ENCODE results near the gene ZAR1L.

Gene ZAR1L

DNA sequence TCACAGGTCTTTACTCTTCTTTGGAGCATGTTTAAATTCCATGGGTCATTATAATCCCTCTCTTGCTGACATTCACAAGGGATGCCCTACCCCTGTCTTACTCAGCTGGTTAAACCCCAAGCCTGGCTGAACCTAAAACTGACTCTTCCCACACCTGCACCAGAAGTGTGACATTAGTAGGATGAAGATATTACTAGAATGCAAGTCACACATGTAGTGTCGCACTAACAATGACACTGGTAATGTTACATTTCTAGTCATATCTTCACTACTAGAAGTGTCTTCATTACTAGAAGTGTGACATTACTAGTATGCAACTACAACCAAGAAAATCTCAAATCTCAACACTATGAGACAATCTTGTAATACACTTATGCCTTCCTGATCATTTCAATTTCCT, 14.2 kb downstream of the ZAR1L start:
- DNase-seq (ENCODE audit: low read depth): no peak

DNA sequence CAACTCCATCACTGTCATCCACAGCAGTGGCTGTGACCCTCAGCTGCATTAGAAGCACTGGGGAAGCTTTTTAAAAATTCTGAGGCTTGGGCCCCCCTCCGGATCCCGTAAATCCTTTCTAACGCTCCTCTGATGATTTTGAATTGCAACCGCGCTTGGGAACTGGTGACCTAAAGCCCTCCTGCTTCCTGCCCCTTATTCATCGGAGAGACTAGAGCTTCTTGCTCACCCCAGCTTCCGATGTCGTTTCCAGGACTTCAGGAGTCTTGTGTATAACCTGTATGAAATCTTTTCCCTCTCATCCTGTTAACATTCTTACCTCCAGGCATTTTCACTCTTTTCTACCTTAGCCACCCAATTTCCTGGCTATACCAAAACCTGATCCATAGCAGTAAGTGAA, 14.8 kb downstream of the ZAR1L start:
- DNase-seq (ENCODE audit: low read depth): no peak

DNA sequence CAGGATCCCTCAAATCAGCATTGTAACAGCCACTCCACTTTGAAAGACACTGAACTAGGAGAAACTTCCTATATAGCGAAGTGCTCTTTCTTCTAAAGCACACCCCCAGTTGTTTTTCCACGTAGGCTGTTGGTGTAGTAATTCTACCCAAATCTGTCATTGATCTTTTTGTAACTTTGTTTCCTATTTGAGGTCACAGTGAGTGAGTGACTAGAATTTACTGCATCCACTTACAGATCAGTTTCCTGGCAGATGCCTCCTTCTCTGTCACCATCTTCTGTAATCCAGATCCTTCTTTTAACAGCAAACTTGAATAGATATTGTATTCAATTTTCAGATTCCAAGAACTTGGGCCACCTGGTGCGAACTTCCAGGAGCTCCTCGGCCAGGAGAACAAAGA, 15.3 kb downstream of the ZAR1L start:
- no peak for DNase-seq (ENCODE audit: low read depth)

DNA sequence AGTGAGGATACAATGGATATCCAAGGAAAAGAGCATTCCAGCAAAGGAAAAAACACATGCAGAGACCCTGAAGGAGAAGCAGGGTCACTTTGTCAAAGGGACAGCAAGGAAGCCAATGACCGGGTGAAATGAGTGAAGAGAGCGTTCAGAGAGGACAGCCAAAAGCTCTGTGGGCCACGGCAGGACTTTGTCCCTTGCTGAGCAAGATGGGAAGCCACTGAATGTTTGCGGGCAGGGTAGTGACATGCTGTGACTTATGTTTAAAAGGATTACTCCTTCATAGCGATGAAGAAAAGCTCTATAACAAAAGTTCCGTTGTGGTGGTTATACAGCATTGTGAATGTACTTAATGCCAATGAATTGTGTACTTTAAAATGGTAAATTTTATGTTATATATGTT, 16.5 kb downstream of the ZAR1L start:
- no peak for DNase-seq (ENCODE audit: low read depth)

DNA sequence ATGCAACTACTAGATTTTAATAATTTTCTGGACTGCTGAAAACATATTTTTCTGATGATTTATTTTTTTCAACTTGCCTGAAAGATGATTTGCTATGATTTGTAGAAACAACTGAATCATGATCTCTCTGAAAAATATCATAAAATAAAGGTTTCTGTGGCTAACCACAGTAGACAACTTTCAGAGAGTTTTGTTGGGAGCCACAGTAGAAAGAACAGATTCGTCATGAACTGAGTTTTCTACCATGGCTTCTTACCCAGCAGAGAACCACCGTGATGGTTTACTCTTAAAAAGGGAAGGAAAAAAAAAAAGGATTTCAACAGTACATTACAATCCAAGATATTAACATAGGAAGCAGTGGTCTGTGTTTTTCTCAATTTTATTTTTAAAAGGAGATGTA, 18.0 kb downstream of the ZAR1L start:
- DNase-seq (ENCODE audit: low read depth): no peak

DNA sequence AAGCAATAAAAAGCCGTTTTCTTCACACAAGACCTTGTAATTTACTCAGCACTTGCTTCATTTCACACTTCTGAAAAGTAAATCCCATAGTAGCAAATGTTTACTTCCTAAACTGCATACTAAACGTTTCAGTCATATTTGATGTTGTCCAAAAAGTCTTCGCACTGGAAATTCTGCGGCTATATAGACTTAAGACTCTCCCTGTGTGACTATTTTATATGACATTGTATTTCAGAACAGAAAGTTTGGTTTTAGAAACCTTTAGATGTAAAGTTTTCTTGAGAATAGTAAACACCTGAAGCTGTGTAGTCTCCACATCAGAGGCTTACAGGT, 29.6 kb downstream of the ZAR1L start:
- DNase-seq (ENCODE audit: low read depth): no peak

DNA sequence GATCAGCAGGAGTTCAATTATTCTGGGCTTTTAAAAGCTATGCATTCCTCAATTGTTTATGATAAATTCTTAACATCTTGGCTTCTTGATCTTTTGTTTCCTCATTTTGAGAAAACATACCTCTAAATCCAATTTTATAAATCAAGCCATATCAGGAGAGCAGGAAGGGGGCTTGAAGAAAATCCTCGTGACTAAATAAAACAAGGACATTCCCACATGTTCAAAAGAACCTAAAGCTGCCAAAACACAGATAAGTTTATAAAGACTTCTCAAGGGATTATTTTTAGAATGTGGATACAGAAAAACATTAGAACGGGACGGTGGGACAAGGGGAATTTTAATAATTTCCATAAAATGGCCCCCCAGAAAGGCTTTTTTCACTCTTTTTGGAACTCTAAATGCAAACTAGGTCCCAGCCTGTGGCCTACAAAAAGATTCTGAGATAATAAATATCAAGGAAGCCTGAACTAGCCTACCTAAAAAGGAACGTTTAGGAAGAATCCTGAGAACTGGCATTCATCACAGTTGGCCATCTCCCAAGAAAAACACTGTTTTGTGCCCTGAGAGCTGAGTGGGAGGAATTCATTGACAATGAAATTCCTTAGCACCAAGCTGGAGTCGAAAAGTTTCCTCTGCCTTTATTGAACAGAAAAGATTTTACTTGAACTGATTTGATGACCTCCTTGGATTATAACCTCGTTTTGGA, 30.1 kb downstream of the ZAR1L start:
- no peak for DNase-seq (ENCODE audit: low read depth)

DNA sequence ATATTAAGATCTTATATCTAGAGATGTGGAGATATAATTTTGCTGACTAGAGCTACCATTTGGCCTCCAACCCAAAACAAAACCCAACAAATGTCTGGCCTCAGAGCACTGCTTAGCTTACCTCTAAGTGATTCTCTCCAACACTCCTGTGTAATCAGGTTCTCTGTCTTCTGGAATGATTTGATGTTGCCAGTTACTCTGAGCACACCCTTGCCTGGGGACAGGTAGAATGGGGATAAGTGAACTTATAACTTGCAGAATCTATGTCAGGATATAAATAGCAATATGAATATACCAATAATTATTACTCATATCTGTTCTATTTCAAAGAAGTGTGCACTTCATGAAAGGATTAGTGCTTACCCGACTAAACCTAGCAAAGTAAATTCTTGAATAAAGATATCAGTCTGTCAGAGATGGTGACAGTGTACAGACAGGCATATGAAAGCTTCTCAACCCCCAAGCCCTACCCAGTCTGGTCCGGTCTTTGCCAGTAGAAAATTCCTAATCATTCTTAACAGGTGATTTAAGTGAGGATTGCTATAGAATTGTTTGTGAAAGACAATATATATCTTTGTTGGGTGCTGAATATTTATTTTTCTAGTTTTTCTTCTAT, 33.0 kb downstream of the ZAR1L start:
- no peak for DNase-seq (ENCODE audit: low read depth)

DNA sequence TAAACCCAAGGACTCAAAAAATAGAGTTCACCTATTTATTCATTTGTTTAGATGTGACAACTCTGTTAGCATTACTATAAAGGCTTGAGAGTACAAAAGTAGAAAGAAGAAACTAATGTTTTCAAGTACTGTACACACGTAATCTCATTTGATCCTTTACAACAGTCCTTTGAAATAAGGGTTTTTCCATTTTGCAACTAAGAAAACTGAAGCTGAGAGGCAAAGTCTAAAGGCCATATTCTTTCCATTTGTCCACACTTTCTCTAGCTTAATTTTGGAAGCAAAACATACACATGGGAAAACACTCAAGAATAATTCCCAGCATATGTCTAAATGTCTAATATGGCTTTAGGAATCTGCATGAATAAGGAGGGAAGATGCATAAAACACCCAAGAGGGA, 34.1 kb downstream of the ZAR1L start:
- DNase-seq (ENCODE audit: low read depth): no peak

DNA sequence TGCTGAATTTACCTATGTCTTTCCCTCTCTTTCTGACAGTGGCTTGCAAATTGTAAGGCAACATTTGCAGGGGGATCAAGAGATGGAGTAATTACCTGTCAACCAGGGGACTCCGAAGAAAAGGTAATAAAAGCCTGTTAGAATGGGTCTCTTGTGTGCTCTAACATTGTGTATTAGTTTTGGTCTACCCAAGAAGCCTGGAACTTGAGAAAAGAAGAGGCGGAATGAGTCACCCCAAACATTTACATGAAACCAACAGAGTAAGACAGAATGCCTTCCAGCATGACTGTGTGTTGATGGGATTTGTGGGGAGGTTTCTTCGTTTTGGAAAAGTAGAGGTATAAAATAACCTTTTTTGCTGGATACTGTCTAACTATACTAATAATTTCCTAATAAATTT, 36.7 kb downstream of the ZAR1L start:
- DNase-seq (ENCODE audit: low read depth): no peak

DNA sequence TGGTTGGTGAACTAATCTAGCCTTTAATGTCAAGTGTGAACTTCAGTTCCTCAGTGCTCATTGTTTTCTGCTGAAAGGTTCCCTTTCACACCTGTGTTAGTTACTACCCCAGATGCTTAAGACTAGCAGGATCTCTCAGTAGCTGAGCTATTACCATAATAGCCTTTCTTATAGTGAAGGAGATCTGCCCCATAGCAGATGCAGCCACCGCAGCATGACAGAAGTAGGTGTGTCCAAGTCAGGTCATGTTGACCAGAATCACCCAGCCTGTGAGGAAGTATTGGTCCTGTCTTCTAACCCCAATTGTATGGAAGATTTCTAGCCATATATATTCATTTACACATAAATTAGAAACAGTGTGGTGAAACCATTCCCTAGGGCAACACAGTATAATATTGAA, 37.3 kb downstream of the ZAR1L start:
- no peak for DNase-seq (ENCODE audit: low read depth)

DNA sequence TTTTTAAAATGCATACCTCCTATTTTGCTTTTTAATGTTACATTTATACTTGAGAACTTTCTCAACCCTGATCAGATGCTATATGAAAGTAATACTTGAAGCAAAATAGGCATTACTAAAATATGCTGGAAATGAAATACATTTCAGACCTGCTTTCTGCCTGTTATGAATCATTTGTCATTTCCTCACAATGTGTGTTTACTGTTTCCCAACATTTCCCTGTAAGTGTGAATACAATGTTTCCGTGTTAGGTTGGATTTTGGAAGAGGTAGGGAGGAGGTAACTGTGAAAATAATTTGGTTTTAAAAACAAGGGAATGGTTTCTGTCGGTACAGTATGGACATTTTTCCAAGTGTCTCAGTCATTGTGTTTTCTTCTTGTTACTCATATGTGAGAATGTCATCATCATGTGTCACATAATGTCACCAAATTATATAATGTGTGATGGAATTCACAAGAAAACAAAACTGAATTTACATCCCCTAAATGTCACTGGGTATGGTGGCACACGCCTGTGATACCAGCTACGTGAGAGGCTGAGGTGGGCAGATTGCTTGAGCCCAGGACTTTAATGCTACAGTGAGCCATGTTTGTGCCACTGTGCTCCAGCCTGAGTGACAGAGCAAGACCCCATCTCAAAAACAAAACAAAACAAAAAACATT, 43.0 kb downstream of the ZAR1L start:
- DNase-seq (ENCODE audit: low read depth): no peak

DNA sequence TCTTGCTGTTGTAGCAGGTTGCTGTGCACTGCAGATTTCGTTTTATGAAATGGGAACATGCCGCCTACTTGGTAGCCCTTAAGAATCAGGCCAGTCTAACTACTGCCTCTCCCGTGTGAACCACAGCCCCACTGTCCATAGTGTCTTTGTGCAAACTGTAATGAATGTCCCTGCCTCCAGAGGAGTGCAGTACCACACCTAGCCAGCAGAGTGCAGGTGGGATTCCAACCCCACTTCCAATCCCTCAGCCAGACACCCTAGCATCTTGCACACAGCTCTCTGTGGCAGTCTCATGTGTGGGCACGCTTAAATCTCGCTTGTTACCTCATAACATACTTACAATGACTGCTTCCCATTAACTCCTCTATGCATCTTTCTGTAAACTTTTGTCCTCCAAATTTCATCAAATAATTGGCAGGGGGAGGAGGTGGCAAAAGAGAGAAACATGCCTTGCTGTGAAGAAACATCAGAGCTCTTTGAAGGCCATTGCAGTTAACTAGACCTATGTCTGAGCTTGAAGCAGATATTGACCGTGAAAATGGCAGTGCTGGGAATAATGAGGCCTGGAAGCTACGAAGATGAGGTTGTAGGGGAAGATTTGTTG, 47.2 kb downstream of the ZAR1L start:
- peak; percentile 24 for DNase-seq (ENCODE audit: low read depth)

DNA sequence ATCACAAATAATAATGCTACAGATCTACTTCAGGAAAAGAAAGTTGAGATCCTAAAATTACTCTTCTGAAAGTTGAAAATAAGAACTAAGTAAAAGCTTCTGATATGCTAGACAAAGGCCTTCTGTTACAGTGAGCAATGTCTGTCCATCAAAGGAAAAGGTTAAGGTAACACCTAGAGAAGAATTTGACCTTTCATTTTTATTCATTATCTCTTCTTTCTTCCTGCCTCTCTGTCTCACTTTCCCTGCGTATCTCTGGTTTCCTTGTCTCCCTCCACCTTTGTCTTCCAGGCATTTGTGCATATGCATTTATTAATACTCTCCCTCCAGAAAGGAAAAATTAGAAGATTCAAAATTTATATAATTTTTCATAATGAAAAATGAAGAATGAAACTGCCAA, 49.0 kb downstream of the ZAR1L start:
- no peak for DNase-seq (ENCODE audit: low read depth)

DNA sequence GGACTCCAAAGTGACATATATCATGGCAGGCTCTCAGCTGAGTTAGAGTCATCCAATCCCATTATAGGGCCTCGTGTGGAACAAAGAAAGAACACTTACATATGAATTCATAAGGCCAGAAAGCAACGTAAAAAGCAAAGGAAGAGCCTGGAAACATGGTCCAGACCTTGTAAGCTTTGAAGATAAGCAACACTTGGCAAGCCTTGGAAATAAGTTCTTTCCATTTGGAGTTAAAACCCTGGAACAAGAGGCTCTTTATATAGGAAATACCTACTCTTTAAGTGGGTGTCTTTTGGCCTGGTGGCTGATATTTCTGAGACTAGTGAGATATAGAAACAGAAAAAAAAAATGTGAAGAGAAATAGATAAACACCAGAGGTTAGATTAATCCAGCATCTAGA, 49.4 kb downstream of the ZAR1L start:
- DNase-seq (ENCODE audit: low read depth): no peak

DNA sequence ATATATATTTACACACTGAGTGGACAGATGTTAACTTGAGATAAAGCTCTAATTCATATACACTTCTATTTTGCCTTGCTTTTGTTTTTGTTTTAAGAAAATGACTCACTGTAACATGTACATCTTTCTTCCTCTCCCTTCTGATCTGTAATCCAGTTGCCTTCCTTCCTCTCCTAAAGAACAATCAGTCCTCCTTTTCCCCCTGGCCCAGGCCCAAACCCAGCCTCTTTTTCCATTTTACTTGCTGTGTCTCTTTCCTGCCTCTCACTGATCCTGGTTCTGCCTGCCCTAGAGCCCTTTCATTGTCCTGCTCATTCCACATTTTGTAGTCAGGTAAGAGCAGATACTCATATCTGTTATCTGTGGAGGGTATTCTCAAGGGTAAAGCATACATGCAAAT, 50.8 kb downstream of the ZAR1L start:
- no peak for DNase-seq (ENCODE audit: low read depth)

DNA sequence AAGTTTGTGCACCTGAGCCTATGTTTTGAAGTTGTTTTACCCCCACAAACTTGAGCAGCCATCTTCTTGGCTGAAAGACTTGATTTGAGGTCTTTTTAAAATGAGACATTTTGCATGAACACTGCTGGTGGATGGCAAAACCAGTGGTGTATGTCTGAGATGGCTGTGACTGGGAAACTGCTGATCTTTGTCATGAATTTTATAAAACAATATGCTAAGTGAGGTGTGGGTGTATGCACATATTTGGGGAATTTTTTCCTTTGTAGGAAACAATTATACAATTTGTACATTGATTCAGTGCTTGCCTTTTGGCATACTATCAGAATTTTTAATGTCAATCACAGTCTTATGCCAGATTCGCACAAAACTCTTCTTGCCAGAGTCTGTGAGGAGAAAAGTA, 52.5 kb downstream of the ZAR1L start:
- no peak for DNase-seq (ENCODE audit: low read depth)

DNA sequence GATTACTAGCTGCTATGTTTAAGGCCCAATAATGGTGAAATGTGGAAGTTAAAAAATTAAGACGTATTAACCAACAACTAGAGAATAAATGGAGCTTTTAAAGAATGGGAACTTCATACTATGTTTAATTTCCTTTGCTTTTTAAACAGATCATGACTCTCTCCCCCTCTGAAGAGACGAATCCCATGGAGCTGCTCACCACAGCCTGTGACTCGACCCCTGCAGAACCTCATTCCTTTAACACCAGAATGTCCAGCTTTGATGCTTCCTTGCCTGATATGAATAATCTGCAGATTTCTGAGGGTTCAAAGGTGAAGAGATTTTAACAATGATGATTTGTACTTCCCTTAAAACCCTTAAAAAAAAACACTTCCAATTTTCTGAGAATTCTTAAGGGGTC, 53.0 kb downstream of the ZAR1L start:
- no peak for DNase-seq (ENCODE audit: low read depth)

DNA sequence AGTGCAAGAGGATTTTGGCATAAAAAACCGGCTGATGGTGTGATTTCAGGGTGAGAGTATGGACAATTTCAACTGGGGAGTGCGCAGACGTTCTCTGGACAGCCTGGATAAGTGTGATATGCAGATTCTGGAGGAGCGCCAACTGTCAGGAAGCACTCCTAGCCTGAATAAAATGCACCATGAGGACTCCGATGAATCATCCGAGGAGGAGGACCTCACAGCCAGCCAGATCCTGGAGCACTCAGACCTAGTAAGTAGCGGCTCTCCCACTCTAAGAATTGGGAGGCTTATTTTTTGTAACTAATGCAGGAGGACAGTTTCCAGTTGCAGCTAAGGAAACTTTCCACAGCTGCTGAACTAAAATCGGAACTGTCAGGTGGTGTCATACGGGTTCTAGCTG, 53.6 kb downstream of the ZAR1L start:
- DNase-seq (ENCODE audit: low read depth): no peak

DNA sequence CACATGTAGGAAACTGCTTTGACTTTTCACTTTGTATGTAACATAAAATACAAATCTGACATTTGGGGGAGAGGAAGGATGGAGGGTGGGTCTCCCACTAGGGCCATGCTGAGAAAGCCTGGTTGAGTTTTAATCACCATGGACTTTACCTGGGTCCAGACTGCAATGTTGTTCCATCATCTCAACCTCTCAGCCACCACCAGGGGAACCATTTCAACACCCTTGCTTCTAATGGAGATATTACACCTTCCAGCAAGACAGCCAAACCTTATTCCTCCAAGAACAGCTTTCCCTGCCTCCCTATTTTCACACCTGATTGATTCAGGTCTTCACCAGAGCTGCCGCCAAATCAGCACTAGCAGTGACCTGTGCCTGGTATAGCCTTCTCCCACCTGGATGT, 56.0 kb downstream of the ZAR1L start:
- no peak for DNase-seq (ENCODE audit: low read depth)

DNA sequence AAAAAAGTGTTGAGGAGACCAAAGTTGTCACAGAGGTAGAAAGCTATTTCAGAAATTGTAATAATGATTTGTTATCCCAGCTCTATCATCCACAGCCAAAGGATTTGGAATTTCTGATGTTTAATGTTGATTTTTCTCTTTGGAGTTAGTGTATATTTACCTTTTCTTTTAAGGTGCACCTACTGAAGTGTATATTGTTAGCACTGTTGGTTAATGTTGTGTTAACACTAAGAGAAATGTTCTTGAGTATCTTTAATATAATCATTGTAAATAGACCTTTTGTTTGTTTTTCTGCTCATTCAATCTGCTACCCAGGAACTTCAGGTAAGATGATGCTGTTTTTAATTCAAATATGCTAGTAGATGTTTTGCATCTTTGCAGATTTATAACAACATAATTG, 57.5 kb downstream of the ZAR1L start:
- DNase-seq (ENCODE audit: low read depth): no peak

DNA sequence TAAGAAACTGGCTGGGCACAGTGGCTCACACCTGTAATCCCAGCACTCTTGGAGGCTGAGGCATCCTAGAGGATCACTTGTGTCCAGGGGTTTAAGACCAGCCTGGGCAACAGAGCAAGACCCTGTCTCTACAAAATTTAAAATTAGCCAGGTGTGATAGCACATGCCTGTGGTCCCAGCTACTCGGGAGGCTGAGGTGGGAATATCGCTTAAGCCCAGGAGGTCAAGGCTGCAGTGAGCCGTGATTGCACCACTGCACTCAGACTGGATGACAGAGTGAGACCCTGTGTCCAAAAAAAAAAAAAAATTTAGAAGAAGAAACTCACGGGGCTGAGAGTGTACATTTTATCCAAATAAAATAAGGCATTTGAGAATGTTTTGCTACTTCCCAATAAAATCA, 58.9 kb downstream of the ZAR1L start:
- DNase-seq (ENCODE audit: low read depth): no peak

DNA sequence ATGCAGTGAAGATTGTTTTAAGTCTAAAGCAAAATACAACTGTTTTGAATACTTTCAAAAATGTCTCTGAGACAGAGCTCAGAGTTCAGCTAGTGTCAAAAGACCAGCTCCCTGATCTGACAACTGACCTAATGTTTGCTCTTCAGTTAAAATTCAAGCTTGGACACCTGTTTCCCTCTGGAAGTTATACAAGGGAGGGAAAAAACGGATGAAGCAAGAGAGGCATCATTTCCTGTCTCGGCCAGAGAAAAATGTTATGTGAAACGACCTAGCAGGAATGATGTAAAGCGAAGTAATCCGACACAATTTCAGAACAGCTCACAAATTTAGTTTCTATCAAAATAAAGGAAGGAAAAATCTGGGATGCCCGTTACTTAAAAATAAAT, 59.4 kb downstream of the ZAR1L start:
- no peak for DNase-seq (ENCODE audit: low read depth)

Measured in activated T-cell treated with anti-CD3 and anti-CD28 coated beads for 24 hours (primary cell).